Calu3 (cell line): ENCODE results near the gene PSMB7. TPM values are rescaled to one million over a fixed set of nuclear protein-coding genes. Genes with fewer than 3 reads are reported as not detected.

Source experiments
- BruUV-seq: library from RNA; stranded (reverse); fragments of 400-500 nt; replicated peaks from 2 replicates; lab custom pipeline; 2021; lab: Mats Ljungman, UMichigan
- CTCF ChIA-PET: fragments of 300-600 bp; sonication (Branson Sonifier 250); formaldehyde crosslinking; loops from one replicate; lab custom pipeline; 2022; ENCODE audit warnings: antibody characterized with exemption; lab: Charles Lee
- DNase-seq: peaks from one replicate; pipeline ENCODE4 v3.0.0; 2022
- H3K27ac Mint-ChIP-seq: one replicate; pipeline ENCODE4 v1.8.0; 2022; ENCODE audit warnings: mixed read lengths; ENCODE audit not compliant: unreplicated experiment
- H3K27me3 Mint-ChIP-seq: one replicate; pipeline ENCODE4 v1.8.0; 2022; ENCODE audit warnings: mixed read lengths; ENCODE audit not compliant: unreplicated experiment
- H3K36me3 Mint-ChIP-seq: one replicate; pipeline ENCODE4 v1.8.0; 2022; ENCODE audit warnings: mild to moderate bottlenecking, moderate library complexity, mixed read lengths; ENCODE audit not compliant: insufficient read depth, unreplicated experiment
- H3K4me1 Mint-ChIP-seq: one replicate; pipeline ENCODE4 v1.8.0; 2022; ENCODE audit warnings: mild to moderate bottlenecking, low read depth, mixed read lengths; ENCODE audit not compliant: unreplicated experiment
- H3K4me3 Mint-ChIP-seq: one replicate; pipeline ENCODE4 v1.8.0; 2022; ENCODE audit warnings: mild to moderate bottlenecking, low read depth, moderate library complexity, mixed read lengths; ENCODE audit not compliant: unreplicated experiment
- H3K9me3 Mint-ChIP-seq: one replicate; pipeline ENCODE4 v1.8.0; 2022; ENCODE audit warnings: low read depth, mixed read lengths; ENCODE audit not compliant: unreplicated experiment
- CTCF ChIP-seq: fragments of 200-600 bp; IDR thresholded peaks from one replicate; pipeline ENCODE4 v1.8.0; 2022; ENCODE audit warnings: antibody characterized with exemption; ENCODE audit not compliant: unreplicated experiment
- intact Hi-C: fragments of 100-400 bp; cut with micrococcal nuclease; formaldehyde crosslinking; loops from one replicate; pipeline ENCODE4 v1.10.0; 2022; ENCODE audit not compliant: unreplicated experiment
- total RNA-seq: library from RNA; stranded (reverse); gene quantifications from 2 replicates; pipeline ENCODE4 v1.2.3, GENCODE V29; 2022

PSMB7 gene
- total RNA-seq, 1 experiment from 2014 or later: 137 TPM

GRCh38 chr9:124361128-124361527 is 54.1 kb downstream of the PSMB7 start:
- Mint-ChIP-seq H3K4me1 (peaks cover 16% of the 10 kb centered on the region), H3K27ac (no peak overlapping the region), H3K27me3 (no peaks in the 10 kb centered on the region), H3K4me3 (no peak overlapping the region), H3K36me3 (peaks cover 31% of the 10 kb centered on the region), H3K9me3 (no peaks in the 10 kb centered on the region)
- CTCF ChIA-PET: no interaction called here
- no TSS peak for BruUV-seq
- no peak for TF ChIP-seq CTCF
- intact Hi-C loops: no loop called here
- DNase-seq: no peak

- no peak for DNase-seq
- H3K27ac Mint-ChIP-seq: no peak overlapping the region
- H3K4me1 Mint-ChIP-seq: peaks cover 5% of the 10 kb centered on the region
- no peaks in the 10 kb centered on the region for H3K27me3 Mint-ChIP-seq
- intact Hi-C loops: no loop called here
- no peak for TF ChIP-seq CTCF
- no peaks in the 10 kb centered on the region for H3K9me3 Mint-ChIP-seq
- H3K4me3 Mint-ChIP-seq: no peak overlapping the region
- CTCF ChIA-PET: no interaction called here
- peaks cover 36% of the 10 kb centered on the region for H3K36me3 Mint-ChIP-seq
- no TSS peak for BruUV-seq
Measured at GRCh38 chr9:124359855-124360678, 55.2 kb downstream of the PSMB7 start.

GRCh38 chr9:124359426-124359825 is 55.8 kb downstream of the PSMB7 start:
- H3K27me3 Mint-ChIP-seq: no peaks in the 10 kb centered on the region
- BruUV-seq: no TSS peak
- H3K4me3 Mint-ChIP-seq: no peak overlapping the region
- peaks cover 42% of the 10 kb centered on the region for H3K36me3 Mint-ChIP-seq
- no peak for TF ChIP-seq CTCF
- no peak for DNase-seq
- H3K4me1 Mint-ChIP-seq: no peaks in the 10 kb centered on the region
- no peak overlapping the region for H3K27ac Mint-ChIP-seq
- CTCF ChIA-PET: no interaction called here
- H3K9me3 Mint-ChIP-seq: no peaks in the 10 kb centered on the region
- intact Hi-C loops: no loop called here

GRCh38 chr9:124358631-124359030 is 56.6 kb downstream of the PSMB7 start:
- Mint-ChIP-seq H3K9me3 (no peaks in the 10 kb centered on the region), H3K36me3 (peaks cover 46% of the 10 kb centered on the region), H3K4me3 (no peak overlapping the region), H3K4me1 (no peaks in the 10 kb centered on the region), H3K27ac (no peak overlapping the region), H3K27me3 (no peaks in the 10 kb centered on the region)
- CTCF ChIA-PET: no interaction called here
- no TSS peak for BruUV-seq
- intact Hi-C loops: no loop called here
- no peak for DNase-seq
- no peak for TF ChIP-seq CTCF
